HCT116 (cell line): ENCODE data around the gene ACO2. TPM values are rescaled to one million over a fixed set of nuclear protein-coding genes. Genes with fewer than 3 reads are reported as not detected.

Experiments used
- ATAC-seq: fragments of 200-7000 bp; cut with Tn5 transposase; 2 replicates; pipeline ENCODE4 v1.9.1; 2020; ENCODE audit warnings: mild to moderate bottlenecking, moderate library complexity
- BruUV-seq: library from RNA; stranded (reverse); fragments of 400-500 nt; replicated peaks from 2 replicates; lab custom pipeline; 2021; lab: Mats Ljungman, UMichigan
- CTCF ChIA-PET: fragments of 300-600 bp; sonication (Branson Sonifier 250); formaldehyde crosslinking; loops from one replicate; lab custom pipeline; 2021; ENCODE audit warnings: antibody characterized with exemption; lab: Charles Lee
- POLR2A ChIA-PET: fragments of 300-600, 350-600 bp; sonication (Branson Sonifier 250); formaldehyde crosslinking; loops from one replicate; lab custom pipeline; 2021; ENCODE audit warnings: antibody characterized with exemption; lab: Charles Lee
- RAD21 ChIA-PET, 2 experiments: fragments of 300-600 bp; sonication (Branson Sonifier 250); formaldehyde crosslinking; loops; one replicate each; lab custom pipeline; 2023; ENCODE audit warnings: low total read pairs in 2 of 2; ENCODE audit not compliant: uncharacterized antibody in 2 of 2, unreplicated experiment in 2 of 2, low non-redundant PET in 1 of 2; lab: Charles Lee
- DNase-seq: peaks from one replicate; pipeline ENCODE4 v3.0.0-alpha.2; 2010; ENCODE audit warnings: low read depth, low spot score
- H2AFZ ChIP-seq: fragments of 200-600 bp; shearing (Covaris generic), sonication (generic); 2 replicates; pipeline ENCODE4 v1.6.1; 2017; ENCODE audit warnings: low read depth, mixed run types, mixed read lengths, antibody characterized with exemption, low read length; ENCODE audit not compliant: poor library complexity, severe bottlenecking
- H3K27ac ChIP-seq: 2 replicates; pipeline ENCODE4 v1.5.1; 2012; ENCODE audit warnings: low read depth, low read length
- H3K27me3 ChIP-seq: fragments of 200-600 bp; sonication (generic); 2 replicates; pipeline ENCODE4 v1.6.1; 2016; ENCODE audit warnings: mixed run types, low read length, mixed read lengths; ENCODE audit not compliant: insufficient read depth
- H3K36me3 ChIP-seq, 2 experiments: fragments of 200-500 bp in 1 of 2; fragments of 200-600 bp in 1 of 2; sonication (Bioruptor generic) in 1 of 2; sonication (generic) in 1 of 2; 2 replicates each; pipeline versions ENCODE4 v1.5.1 to v1.6.1; 2014 to 2016; ENCODE audit warnings: low read length in 2 of 2, inconsistent platforms in 1 of 2, mixed read lengths in 1 of 2, mixed run types in 1 of 2; ENCODE audit not compliant: insufficient read depth in 2 of 2, control insufficient read depth in 1 of 2
- H3K4me1 ChIP-seq, 2 experiments: fragments of 200-600 bp in 1 of 2; sonication (generic) in 1 of 2; 2 replicates each; pipeline versions ENCODE4 v1.5.1 to v1.6.1; 2012 to 2017; ENCODE audit warnings: low read length in 2 of 2, inconsistent platforms in 1 of 2, mild to moderate bottlenecking in 1 of 2, mixed read lengths in 1 of 2, mixed run types in 1 of 2, moderate library complexity in 1 of 2; ENCODE audit not compliant: insufficient read depth in 2 of 2, control insufficient read depth in 1 of 2
- H3K4me2 ChIP-seq: fragments of 200-600 bp; sonication (generic); 2 replicates; pipeline ENCODE4 v1.6.1; 2017; ENCODE audit warnings: mixed run types, low read length, mixed read lengths
- H3K4me3 ChIP-seq, 2 experiments: fragments of 200-600 bp in 1 of 2; sonication (generic) in 1 of 2; replicated peaks in 1 of 2; 2 replicates each; pipeline ENCODE4 v1.5.1; 2011 to 2016; ENCODE audit warnings: low read length in 2 of 2, control low read depth in 1 of 2, low read depth in 1 of 2, mild to moderate bottlenecking in 1 of 2, mixed read lengths in 1 of 2, mixed run types in 1 of 2
- H3K79me2 ChIP-seq: fragments of 200-600 bp; sonication (generic); 2 replicates; pipeline ENCODE4 v1.6.1; 2017; ENCODE audit warnings: mild to moderate bottlenecking, mixed run types, low read length, moderate library complexity, mixed read lengths; ENCODE audit not compliant: insufficient read depth
- H3K9ac ChIP-seq: fragments of 200-600 bp; sonication (generic); 2 replicates; pipeline ENCODE4 v1.6.1; 2016; ENCODE audit warnings: low read length, mixed read lengths
- H3K9me2 ChIP-seq: fragments of 200-600 bp; sonication (generic), shearing (Covaris generic); 2 replicates; pipeline ENCODE4 v1.6.1; 2017; ENCODE audit warnings: mixed run types, mild to moderate bottlenecking, moderate library complexity; ENCODE audit not compliant: insufficient read depth
- H3K9me3 ChIP-seq, 2 experiments: fragments of 200-500 bp in 1 of 2; fragments of 200-600 bp in 1 of 2; sonication (Bioruptor generic) in 1 of 2; sonication (generic) in 1 of 2; 2 replicates each; pipeline ENCODE4 v1.6.1; 2014 to 2017; ENCODE audit warnings: low read length in 2 of 2, mixed read lengths in 2 of 2, inconsistent platforms in 1 of 2, low read depth in 1 of 2, mild to moderate bottlenecking in 1 of 2, mixed run types in 1 of 2, moderate library complexity in 1 of 2; ENCODE audit not compliant: control insufficient read depth in 1 of 2, insufficient read depth in 1 of 2
- H4K20me1 ChIP-seq: fragments of 200-600 bp; sonication (generic), shearing (Covaris generic); 2 replicates; pipeline ENCODE4 v1.6.1; 2017; ENCODE audit warnings: mixed run types, mild to moderate bottlenecking, moderate library complexity; ENCODE audit not compliant: insufficient read depth
- EZH2 ChIP-seq: fragments of 200-600 bp; sonication (generic); IDR thresholded peaks from 2 replicates; pipeline ENCODE4 v1.6.1; 2017; ENCODE audit warnings: antibody characterized with exemption, mixed run types
- FOSL1 ChIP-seq: IDR thresholded peaks from 2 replicates; pipeline ENCODE4 v1.6.1; 2012; ENCODE audit warnings: low read depth
- SIN3A ChIP-seq: IDR thresholded peaks from 2 replicates; pipeline ENCODE4 v1.6.1; 2012; ENCODE audit warnings: low read depth
- SP1 ChIP-seq: IDR thresholded peaks from 2 replicates; pipeline ENCODE4 v1.6.1; 2012; ENCODE audit warnings: low read depth
- YY1 ChIP-seq: IDR thresholded peaks from 2 replicates; pipeline ENCODE4 v1.6.1; 2011; ENCODE audit warnings: low read length, low read depth, moderate library complexity, mild to moderate bottlenecking; ENCODE audit not compliant: insufficient replicate concordance; ENCODE audit errors: extremely low read depth
- intact Hi-C: fragments of 100-400 bp; cut with micrococcal nuclease; formaldehyde crosslinking; loops from 2 replicates; pipeline ENCODE4 v1.10.0; 2022
- total RNA-seq: library from RNA; stranded (reverse); gene quantifications from one replicate; pipeline ENCODE4 v1.2.1, GENCODE V29; 2021; ENCODE audit not compliant: unreplicated experiment
- TF ChIP-seq, protein P1 (sequence below): IDR thresholded peaks from 2 replicates; pipeline ENCODE4 v1.6.1; 2012; ENCODE audit warnings: low read depth
- TF ChIP-seq, protein P2 (sequence below), 3 experiments: fragments of 200-600 bp in 1 of 3; sonication (generic) in 1 of 3; IDR thresholded peaks in 2 of 3; conservative IDR thresholded peaks in 1 of 3; 2 replicates each; pipeline ENCODE4 v1.5.1; 2012 to 2017; ENCODE audit warnings: low read depth in 2 of 3, low read length in 2 of 3, antibody characterized with exemption in 1 of 3, borderline replicate concordance in 1 of 3, control low read depth in 1 of 3, mild to moderate bottlenecking in 1 of 3, mixed read lengths in 1 of 3, mixed run types in 1 of 3, moderate library complexity in 1 of 3; ENCODE audit not compliant: insufficient read depth in 1 of 3

ACO2 gene
- total RNA-seq, 1 experiment from 2014 or later, result 108 TPM

GRCh38 chr22:41471568-41471967, 2.7 kb downstream of the ACO2 start:
- no peak overlapping the region for H3K4me2 ChIP-seq

More at GRCh38 chr22:41471568-41471967, 2.7 kb downstream of the ACO2 start:
- Histone ChIP-seq H3K9ac (no peak overlapping the region), H3K27me3 (no peaks in the 10 kb centered on the region), H3K4me3 (no peak overlapping the region), H3K9me3 (no peaks in the 10 kb centered on the region), H4K20me1 (no peaks in the 10 kb centered on the region), H2AFZ (no peak overlapping the region), H3K9me2 (no peaks in the 10 kb centered on the region), H3K36me3 (peaks cover 7 to 13% of the 10 kb centered on the region in 2 experiments; a peak in 3 of 4 replicates), H3K27ac (no peak overlapping the region), H3K79me2 (peaks cover 90% of the 10 kb centered on the region)
- RAD21 ChIA-PET, result no interaction called here
- intact Hi-C loops, result no loop called here
- ATAC-seq (no peak), DNase-seq (no peak)
- BruUV-seq, result no TSS peak
- POLR2A ChIA-PET, result interaction anchor here (0.7 kb wide), 1 partner anchor 10 kb away, joined by 3 read pairs; no protein-coding TSS in a partner anchor
- no peak for TF ChIP-seq SP1
- TF ChIP-seq, protein P1, sequence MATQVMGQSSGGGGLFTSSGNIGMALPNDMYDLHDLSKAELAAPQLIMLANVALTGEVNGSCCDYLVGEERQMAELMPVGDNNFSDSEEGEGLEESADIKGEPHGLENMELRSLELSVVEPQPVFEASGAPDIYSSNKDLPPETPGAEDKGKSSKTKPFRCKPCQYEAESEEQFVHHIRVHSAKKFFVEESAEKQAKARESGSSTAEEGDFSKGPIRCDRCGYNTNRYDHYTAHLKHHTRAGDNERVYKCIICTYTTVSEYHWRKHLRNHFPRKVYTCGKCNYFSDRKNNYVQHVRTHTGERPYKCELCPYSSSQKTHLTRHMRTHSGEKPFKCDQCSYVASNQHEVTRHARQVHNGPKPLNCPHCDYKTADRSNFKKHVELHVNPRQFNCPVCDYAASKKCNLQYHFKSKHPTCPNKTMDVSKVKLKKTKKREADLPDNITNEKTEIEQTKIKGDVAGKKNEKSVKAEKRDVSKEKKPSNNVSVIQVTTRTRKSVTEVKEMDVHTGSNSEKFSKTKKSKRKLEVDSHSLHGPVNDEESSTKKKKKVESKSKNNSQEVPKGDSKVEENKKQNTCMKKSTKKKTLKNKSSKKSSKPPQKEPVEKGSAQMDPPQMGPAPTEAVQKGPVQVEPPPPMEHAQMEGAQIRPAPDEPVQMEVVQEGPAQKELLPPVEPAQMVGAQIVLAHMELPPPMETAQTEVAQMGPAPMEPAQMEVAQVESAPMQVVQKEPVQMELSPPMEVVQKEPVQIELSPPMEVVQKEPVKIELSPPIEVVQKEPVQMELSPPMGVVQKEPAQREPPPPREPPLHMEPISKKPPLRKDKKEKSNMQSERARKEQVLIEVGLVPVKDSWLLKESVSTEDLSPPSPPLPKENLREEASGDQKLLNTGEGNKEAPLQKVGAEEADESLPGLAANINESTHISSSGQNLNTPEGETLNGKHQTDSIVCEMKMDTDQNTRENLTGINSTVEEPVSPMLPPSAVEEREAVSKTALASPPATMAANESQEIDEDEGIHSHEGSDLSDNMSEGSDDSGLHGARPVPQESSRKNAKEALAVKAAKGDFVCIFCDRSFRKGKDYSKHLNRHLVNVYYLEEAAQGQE, result no peak
- TF ChIP-seq SIN3A, result no peak
- TF ChIP-seq, protein P2, sequence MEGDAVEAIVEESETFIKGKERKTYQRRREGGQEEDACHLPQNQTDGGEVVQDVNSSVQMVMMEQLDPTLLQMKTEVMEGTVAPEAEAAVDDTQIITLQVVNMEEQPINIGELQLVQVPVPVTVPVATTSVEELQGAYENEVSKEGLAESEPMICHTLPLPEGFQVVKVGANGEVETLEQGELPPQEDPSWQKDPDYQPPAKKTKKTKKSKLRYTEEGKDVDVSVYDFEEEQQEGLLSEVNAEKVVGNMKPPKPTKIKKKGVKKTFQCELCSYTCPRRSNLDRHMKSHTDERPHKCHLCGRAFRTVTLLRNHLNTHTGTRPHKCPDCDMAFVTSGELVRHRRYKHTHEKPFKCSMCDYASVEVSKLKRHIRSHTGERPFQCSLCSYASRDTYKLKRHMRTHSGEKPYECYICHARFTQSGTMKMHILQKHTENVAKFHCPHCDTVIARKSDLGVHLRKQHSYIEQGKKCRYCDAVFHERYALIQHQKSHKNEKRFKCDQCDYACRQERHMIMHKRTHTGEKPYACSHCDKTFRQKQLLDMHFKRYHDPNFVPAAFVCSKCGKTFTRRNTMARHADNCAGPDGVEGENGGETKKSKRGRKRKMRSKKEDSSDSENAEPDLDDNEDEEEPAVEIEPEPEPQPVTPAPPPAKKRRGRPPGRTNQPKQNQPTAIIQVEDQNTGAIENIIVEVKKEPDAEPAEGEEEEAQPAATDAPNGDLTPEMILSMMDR (IDR thresholded peaks at IDR 0.05 in 2 of 3, conservative IDR thresholded peaks at IDR 0.05 in 1 of 3; ENCODE audit: borderline replicate concordance in 1 of 3, insufficient read depth in 1 of 3, low read depth in 2 of 3, low read length in 2 of 3), result no peak
- no peak for TF ChIP-seq EZH2
- no peak for TF ChIP-seq FOSL1
- TF ChIP-seq YY1, result no peak
- TF ChIP-seq, all 23 proteins: peak for 0
- H3K4me1 ChIP-seq, result peaks cover 14 to 17% of the 10 kb centered on the region in 2 experiments; a peak in 3 of 4 replicates
- CTCF ChIA-PET, result no interaction called here
